Neural progenitor cell (in vitro differentiated cells): ENCODE data around the gene TPP1. TPM values are rescaled to one million over a fixed set of nuclear protein-coding genes. Genes with fewer than 3 reads are reported as not detected.

Experiments used
- DNase-seq: peaks from one replicate; pipeline ENCODE4 v3.0.0-alpha.2; 2016; ENCODE audit warnings: low spot score
- H2AFZ ChIP-seq: fragments of 200-600 bp; sonication (generic); replicated peaks from 2 replicates; pipeline ENCODE4 v1.6.1; 2016; ENCODE audit warnings: antibody characterized with exemption
- H3F3A ChIP-seq: fragments of 200-600 bp; sonication (generic); 2 replicates; pipeline ENCODE4 v1.6.1; 2016; ENCODE audit warnings: antibody characterized with exemption, low read depth
- H3K27ac ChIP-seq: fragments of 200-600 bp; sonication (generic); 2 replicates; pipeline ENCODE4 v1.5.1; 2016; ENCODE audit warnings: mild to moderate bottlenecking
- H3K27me3 ChIP-seq: fragments of 200-600 bp; sonication (generic); 2 replicates; pipeline ENCODE4 v1.6.1; 2016; ENCODE audit warnings: mild to moderate bottlenecking, moderate library complexity
- H3K36me3 ChIP-seq: fragments of 200-600 bp; sonication (generic); 2 replicates; pipeline ENCODE4 v1.5.1; 2016
- H3K4me1 ChIP-seq: fragments of 200-600 bp; sonication (generic); 2 replicates; pipeline ENCODE4 v1.6.1; 2016; ENCODE audit warnings: mixed run types
- H3K4me2 ChIP-seq: fragments of 200-600 bp; sonication (generic); 2 replicates; pipeline ENCODE4 v1.6.1; 2016
- H3K4me3 ChIP-seq: fragments of 200-600 bp; sonication (generic); 2 replicates; pipeline ENCODE4 v1.5.1; 2016
- H3K79me2 ChIP-seq: fragments of 200-600 bp; sonication (generic); 2 replicates; pipeline ENCODE4 v1.6.1; 2016; ENCODE audit warnings: low read depth
- H3K9ac ChIP-seq: fragments of 200-600 bp; sonication (generic); 2 replicates; pipeline ENCODE4 v1.6.1; 2016
- H3K9me3 ChIP-seq: fragments of 200-600 bp; sonication (generic); 2 replicates; pipeline ENCODE4 v1.5.1; 2016; ENCODE audit warnings: low read depth
- H4K20me1 ChIP-seq: fragments of 200-600 bp; sonication (generic); 2 replicates; pipeline ENCODE4 v1.6.1; 2016; ENCODE audit warnings: low read depth
- H3K27ac Mint-ChIP-seq: 3 replicates; pipeline ENCODE4 v1.8.0; 2021; ENCODE audit warnings: mixed read lengths
- H3K27me3 Mint-ChIP-seq: 2 replicates; pipeline ENCODE4 v1.8.0; 2022; ENCODE audit warnings: low read depth, mild to moderate bottlenecking, inconsistent platforms, moderate library complexity, mixed read lengths; ENCODE audit not compliant: insufficient read depth
- H3K36me3 Mint-ChIP-seq: 3 replicates; pipeline ENCODE4 v1.8.0; 2021; ENCODE audit warnings: mixed read lengths
- H3K4me1 Mint-ChIP-seq: 3 replicates; pipeline ENCODE4 v1.8.0; 2021; ENCODE audit warnings: mixed read lengths
- H3K4me3 Mint-ChIP-seq: 3 replicates; pipeline ENCODE4 v1.8.0; 2021; ENCODE audit warnings: mild to moderate bottlenecking, moderate library complexity, mixed read lengths
- H3K9me3 Mint-ChIP-seq: 3 replicates; pipeline ENCODE4 v1.8.0; 2020; ENCODE audit warnings: mixed read lengths
- EZH2 ChIP-seq: fragments of 200-600 bp; sonication (generic); IDR thresholded peaks from 2 replicates; pipeline ENCODE4 v1.6.1; 2017; ENCODE audit warnings: antibody characterized with exemption, mild to moderate bottlenecking, moderate library complexity
- EZH2phosphoT487 ChIP-seq: fragments of 200-600 bp; sonication (generic); IDR thresholded peaks from 2 replicates; pipeline ENCODE4 v1.6.1; 2017; ENCODE audit warnings: antibody characterized with exemption
- total RNA-seq: library from RNA; depleted of rRNA; stranded (reverse); fragments of >200 nt; gene quantifications from 2 replicates; pipeline ENCODE4 v1.2.3, GENCODE V29; 2015; ENCODE audit warnings: low replicate concordance
- TF ChIP-seq, protein P1 (sequence below): fragments of 200-600 bp; sonication (generic); IDR thresholded peaks from 2 replicates; pipeline ENCODE4 v1.5.1; 2017; ENCODE audit warnings: antibody characterized with exemption, mild to moderate bottlenecking

Gene TPP1
- total RNA-seq, 1 donor from 2014 or later = 9.9 TPM

DNA sequence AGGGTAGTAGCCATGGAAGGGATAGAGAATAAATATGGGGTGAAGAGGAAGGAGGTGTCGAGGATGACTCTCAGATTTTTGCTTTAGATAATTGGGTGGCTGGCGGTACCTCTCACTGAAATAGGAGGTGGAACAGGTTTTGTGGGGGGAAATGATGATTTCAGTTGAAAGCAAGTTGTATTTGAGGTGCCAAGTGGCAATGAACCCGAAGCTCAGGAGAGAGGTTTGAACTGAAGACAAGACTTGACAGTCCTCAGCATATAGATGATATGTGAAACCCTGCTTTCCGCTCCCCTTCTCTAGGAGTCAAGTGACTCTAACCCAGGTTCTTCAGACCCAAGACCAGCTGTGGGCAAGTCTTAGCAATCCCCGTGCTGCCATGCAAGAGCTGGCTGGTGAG lies 49.5 kb downstream of the TPP1 start:
- TF ChIP-seq EZH2 (no peak), EZH2phosphoT487 (no peak)
- TF ChIP-seq, protein P1, sequence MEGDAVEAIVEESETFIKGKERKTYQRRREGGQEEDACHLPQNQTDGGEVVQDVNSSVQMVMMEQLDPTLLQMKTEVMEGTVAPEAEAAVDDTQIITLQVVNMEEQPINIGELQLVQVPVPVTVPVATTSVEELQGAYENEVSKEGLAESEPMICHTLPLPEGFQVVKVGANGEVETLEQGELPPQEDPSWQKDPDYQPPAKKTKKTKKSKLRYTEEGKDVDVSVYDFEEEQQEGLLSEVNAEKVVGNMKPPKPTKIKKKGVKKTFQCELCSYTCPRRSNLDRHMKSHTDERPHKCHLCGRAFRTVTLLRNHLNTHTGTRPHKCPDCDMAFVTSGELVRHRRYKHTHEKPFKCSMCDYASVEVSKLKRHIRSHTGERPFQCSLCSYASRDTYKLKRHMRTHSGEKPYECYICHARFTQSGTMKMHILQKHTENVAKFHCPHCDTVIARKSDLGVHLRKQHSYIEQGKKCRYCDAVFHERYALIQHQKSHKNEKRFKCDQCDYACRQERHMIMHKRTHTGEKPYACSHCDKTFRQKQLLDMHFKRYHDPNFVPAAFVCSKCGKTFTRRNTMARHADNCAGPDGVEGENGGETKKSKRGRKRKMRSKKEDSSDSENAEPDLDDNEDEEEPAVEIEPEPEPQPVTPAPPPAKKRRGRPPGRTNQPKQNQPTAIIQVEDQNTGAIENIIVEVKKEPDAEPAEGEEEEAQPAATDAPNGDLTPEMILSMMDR = no peak
- Histone ChIP-seq H3K9me3 (no peaks in the 10 kb centered on the region), H3K27ac (no peak overlapping the region), H3K4me1 (peaks cover 2% of the 10 kb centered on the region), H2AFZ (no peak overlapping the region), H3K4me3 (no peak overlapping the region), H3K4me2 (no peak overlapping the region), H3K9ac (no peak overlapping the region), H3F3A (no peaks in the 10 kb centered on the region), H3K79me2 (no peaks in the 10 kb centered on the region), H4K20me1 (no peaks in the 10 kb centered on the region), H3K36me3 (no peaks in the 10 kb centered on the region), H3K27me3 (no peaks in the 10 kb centered on the region)
- DNase-seq = no peak
- H3K4me1 Mint-ChIP-seq = peaks cover 7% of the 10 kb centered on the region
- no peaks in the 10 kb centered on the region for H3K27me3 Mint-ChIP-seq
- H3K36me3 Mint-ChIP-seq = peaks cover 10% of the 10 kb centered on the region
- H3K27ac Mint-ChIP-seq = no peak overlapping the region
- no peak overlapping the region for H3K4me3 Mint-ChIP-seq
- H3K9me3 Mint-ChIP-seq = no peaks in the 10 kb centered on the region

DNA sequence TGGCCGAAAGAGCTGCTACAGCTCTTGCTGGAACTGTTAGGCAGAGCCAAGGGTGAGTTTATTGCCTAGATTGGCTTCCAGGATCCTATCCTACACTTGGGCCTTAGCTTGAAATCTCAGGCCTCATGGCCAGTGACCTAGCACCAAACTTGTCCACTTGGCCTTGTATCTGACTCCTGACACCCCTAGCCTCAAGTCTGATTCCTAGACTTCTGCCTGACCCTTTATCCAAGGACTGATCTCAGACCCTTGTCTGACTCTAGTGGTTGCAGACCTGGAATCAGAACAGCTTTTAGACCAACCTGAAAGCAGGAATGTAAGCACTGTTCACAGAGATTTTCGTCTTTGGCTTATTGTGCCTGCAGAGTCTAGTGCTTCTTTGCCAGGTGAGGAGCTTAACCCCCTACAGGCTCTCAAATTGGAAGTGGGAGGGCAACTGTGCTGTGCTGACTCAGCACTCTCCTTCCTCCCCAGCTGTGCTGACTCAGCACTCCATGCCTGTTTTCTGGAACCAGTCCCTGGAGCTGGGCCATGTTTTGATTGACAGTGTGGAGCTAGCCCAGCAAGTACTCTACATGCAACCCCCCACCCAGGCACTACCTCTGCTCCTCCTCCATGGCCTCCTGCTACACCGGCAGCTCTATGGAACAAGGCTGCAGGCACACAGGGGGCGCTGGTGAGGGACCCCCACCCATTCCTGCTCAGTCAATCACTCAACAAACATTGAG lies 50.9 kb downstream of the TPP1 start:
- peaks cover 9% of the 10 kb centered on the region for H3K4me1 Mint-ChIP-seq
- peak; percentile 68 for DNase-seq
- Histone ChIP-seq H3K36me3 (no peaks in the 10 kb centered on the region), H3K27ac (no peak overlapping the region), H3K4me2 (no peak overlapping the region), H3K27me3 (no peaks in the 10 kb centered on the region), H4K20me1 (no peaks in the 10 kb centered on the region), H3K4me1 (peaks cover 5% of the 10 kb centered on the region), H2AFZ (no peak overlapping the region), H3K79me2 (no peaks in the 10 kb centered on the region), H3K9me3 (no peaks in the 10 kb centered on the region), H3K4me3 (no peak overlapping the region), H3K9ac (no peak overlapping the region), H3F3A (no peaks in the 10 kb centered on the region)
- no peak overlapping the region for H3K27ac Mint-ChIP-seq
- TF ChIP-seq, protein P1 = peak; percentile 19
- TF ChIP-seq EZH2phosphoT487 = no peak
- H3K36me3 Mint-ChIP-seq = peaks cover 10% of the 10 kb centered on the region
- no peaks in the 10 kb centered on the region for H3K27me3 Mint-ChIP-seq
- no peak overlapping the region for H3K4me3 Mint-ChIP-seq
- no peaks in the 10 kb centered on the region for H3K9me3 Mint-ChIP-seq

- Mint-ChIP-seq H3K27me3 (no peaks in the 10 kb centered on the region), H3K4me3 (no peak overlapping the region), H3K36me3 (peaks cover 8% of the 10 kb centered on the region), H3K9me3 (no peaks in the 10 kb centered on the region), H3K4me1 (peaks cover 9% of the 10 kb centered on the region), H3K27ac (no peak overlapping the region)
- H3K9me3 ChIP-seq = no peaks in the 10 kb centered on the region
- H4K20me1 ChIP-seq = no peaks in the 10 kb centered on the region
- H3K4me2 ChIP-seq = no peak overlapping the region
- H3F3A ChIP-seq = no peaks in the 10 kb centered on the region
- no peak overlapping the region for H3K27ac ChIP-seq
- H3K4me3 ChIP-seq = no peak overlapping the region
- TF ChIP-seq EZH2 (no peak), EZH2phosphoT487 (no peak)
- TF ChIP-seq, protein P1 = no peak
- H3K4me1 ChIP-seq = peaks cover 5% of the 10 kb centered on the region
- no peaks in the 10 kb centered on the region for H3K27me3 ChIP-seq
- DNase-seq = no peak
- H3K79me2 ChIP-seq = no peaks in the 10 kb centered on the region
- H3K9ac ChIP-seq = no peak overlapping the region
- no peak overlapping the region for H2AFZ ChIP-seq
- H3K36me3 ChIP-seq = no peaks in the 10 kb centered on the region
These were observed 51.9 kb downstream of the TPP1 start for GRCh38 chr11:6567371-6567745.
